ENCODE data around the gene TPK1. TPM values are rescaled to one million over a fixed set of nuclear protein-coding genes. Genes with fewer than 3 reads are reported as not detected.

The TPK1 gene
- polyA plus RNA-seq, 1 of the 3 experiments (the other 2 are of a cell fraction) = 3.3 TPM

DNA sequence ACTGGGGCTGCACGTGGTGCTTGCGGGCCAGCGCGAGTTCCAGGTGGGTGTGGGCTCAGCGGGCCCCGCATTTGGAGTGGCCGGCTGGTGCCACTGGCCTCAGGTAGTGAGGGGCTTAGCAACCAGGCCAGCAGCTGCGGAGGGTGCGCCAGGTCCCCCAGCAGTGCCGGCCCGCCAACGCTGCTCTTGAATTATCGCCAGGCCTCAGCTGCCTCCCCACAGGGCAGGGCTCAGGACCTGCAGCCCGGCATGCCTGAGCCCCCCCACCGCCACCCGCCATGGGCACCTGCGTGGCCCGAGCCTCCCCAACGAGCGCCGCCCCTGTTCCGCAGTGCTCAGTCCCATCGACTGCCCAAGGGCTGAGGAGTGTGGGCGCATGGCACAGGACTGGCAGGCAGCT, 185.4 kb downstream of the TPK1 start (continued):
- TF ChIP-seq IRF3 (IDR thresholded peaks at IDR 0.05; ENCODE audit: low read depth, low read length) (no peak), SMC3 (IDR thresholded peaks at IDR 0.05; ENCODE audit: low read depth, low read length) (no peak), FOSL2 (IDR thresholded peaks at IDR 0.05; ENCODE audit: borderline replicate concordance, low read depth) (no peak), RXRA (IDR thresholded peaks at IDR 0.05; ENCODE audit: borderline replicate concordance, low read depth) (no peak), YY1 (IDR thresholded peaks at IDR 0.05; ENCODE audit: low read depth) (no peak)
- TF ChIP-seq, protein P1, sequence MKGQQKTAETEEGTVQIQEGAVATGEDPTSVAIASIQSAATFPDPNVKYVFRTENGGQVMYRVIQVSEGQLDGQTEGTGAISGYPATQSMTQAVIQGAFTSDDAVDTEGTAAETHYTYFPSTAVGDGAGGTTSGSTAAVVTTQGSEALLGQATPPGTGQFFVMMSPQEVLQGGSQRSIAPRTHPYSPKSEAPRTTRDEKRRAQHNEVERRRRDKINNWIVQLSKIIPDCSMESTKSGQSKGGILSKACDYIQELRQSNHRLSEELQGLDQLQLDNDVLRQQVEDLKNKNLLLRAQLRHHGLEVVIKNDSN (IDR thresholded peaks at IDR 0.05; ENCODE audit: borderline replicate concordance, low read depth) = no peak

GRCh38 chr7:144649120-144649519, 186.7 kb downstream of the TPK1 start:
- H3K27ac ChIP-seq (ENCODE audit: low read depth in 2 of 2, low read length in 1 of 2) = no peak overlapping the region
- WGBS (ENCODE audit: low lambda C conversion rate) = 3% methylated on average over 2 of the region's 2 CpGs
- TF ChIP-seq TCF12 (IDR thresholded peaks at IDR 0.05) = no peak
- no peak for TF ChIP-seq SMC3 (IDR thresholded peaks at IDR 0.05; ENCODE audit: low read depth, low read length)
- no peak for TF ChIP-seq JUND (IDR thresholded peaks at IDR 0.05)
- no peak for TF ChIP-seq NFIC (IDR thresholded peaks at IDR 0.05; ENCODE audit: borderline replicate concordance)
- TF ChIP-seq EZH2phosphoT487 (IDR thresholded peaks at IDR 0.05; ENCODE audit: borderline replicate concordance, low read depth) = no peak
- TF ChIP-seq POLR2AphosphoS5 (IDR thresholded peaks at IDR 0.05; ENCODE audit: low read depth, low read length) = no peak
- TF ChIP-seq CHD2 (IDR thresholded peaks at IDR 0.05; ENCODE audit: low read length, partially characterized antibody) = no peak
- no peak for TF ChIP-seq GATA2 (CRISPR knock-in tag; IDR thresholded peaks at IDR 0.05)
- no peak for TF ChIP-seq RAD21 (IDR thresholded peaks at IDR 0.05; ENCODE audit: low read length)
- TF ChIP-seq, protein P2, sequence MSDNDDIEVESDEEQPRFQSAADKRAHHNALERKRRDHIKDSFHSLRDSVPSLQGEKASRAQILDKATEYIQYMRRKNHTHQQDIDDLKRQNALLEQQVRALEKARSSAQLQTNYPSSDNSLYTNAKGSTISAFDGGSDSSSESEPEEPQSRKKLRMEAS (IDR thresholded peaks at IDR 0.05; ENCODE audit: low read depth) = no peak
- no peak for TF ChIP-seq NRF1 (IDR thresholded peaks at IDR 0.05; ENCODE audit: low read depth, low read length)
- TF ChIP-seq FOXM1 (IDR thresholded peaks at IDR 0.05; ENCODE audit: low read depth) = no peak
- TF ChIP-seq, protein P3, sequence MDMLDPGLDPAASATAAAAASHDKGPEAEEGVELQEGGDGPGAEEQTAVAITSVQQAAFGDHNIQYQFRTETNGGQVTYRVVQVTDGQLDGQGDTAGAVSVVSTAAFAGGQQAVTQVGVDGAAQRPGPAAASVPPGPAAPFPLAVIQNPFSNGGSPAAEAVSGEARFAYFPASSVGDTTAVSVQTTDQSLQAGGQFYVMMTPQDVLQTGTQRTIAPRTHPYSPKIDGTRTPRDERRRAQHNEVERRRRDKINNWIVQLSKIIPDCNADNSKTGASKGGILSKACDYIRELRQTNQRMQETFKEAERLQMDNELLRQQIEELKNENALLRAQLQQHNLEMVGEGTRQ (IDR thresholded peaks at IDR 0.05; ENCODE audit: borderline replicate concordance, low read depth, low read length) = no peak
- no peak for TF ChIP-seq RCOR1 (IDR thresholded peaks at IDR 0.05; ENCODE audit: low read length)
- TF ChIP-seq, protein P4, sequence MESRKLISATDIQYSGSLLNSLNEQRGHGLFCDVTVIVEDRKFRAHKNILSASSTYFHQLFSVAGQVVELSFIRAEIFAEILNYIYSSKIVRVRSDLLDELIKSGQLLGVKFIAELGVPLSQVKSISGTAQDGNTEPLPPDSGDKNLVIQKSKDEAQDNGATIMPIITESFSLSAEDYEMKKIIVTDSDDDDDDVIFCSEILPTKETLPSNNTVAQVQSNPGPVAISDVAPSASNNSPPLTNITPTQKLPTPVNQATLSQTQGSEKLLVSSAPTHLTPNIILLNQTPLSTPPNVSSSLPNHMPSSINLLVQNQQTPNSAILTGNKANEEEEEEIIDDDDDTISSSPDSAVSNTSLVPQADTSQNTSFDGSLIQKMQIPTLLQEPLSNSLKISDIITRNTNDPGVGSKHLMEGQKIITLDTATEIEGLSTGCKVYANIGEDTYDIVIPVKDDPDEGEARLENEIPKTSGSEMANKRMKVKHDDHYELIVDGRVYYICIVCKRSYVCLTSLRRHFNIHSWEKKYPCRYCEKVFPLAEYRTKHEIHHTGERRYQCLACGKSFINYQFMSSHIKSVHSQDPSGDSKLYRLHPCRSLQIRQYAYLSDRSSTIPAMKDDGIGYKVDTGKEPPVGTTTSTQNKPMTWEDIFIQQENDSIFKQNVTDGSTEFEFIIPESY (IDR thresholded peaks at IDR 0.05; ENCODE audit: borderline replicate concordance, low read depth) = no peak
- TF ChIP-seq FOSL2 (IDR thresholded peaks at IDR 0.05; ENCODE audit: borderline replicate concordance, low read depth) = no peak
- no peaks in the 10 kb centered on the region for H3K27me3 ChIP-seq (ENCODE audit: insufficient read depth)
- H4K20me1 ChIP-seq (ENCODE audit: insufficient read depth) = no peaks in the 10 kb centered on the region
- H3K9me3 ChIP-seq = no peaks in the 10 kb centered on the region
- H3K4me1 ChIP-seq (ENCODE audit: control insufficient read depth in 1 of 2, insufficient read depth in 2 of 2, low read depth in 1 of 2, low read length in 1 of 2) = no peaks in the 10 kb centered on the region
- H2AFZ ChIP-seq (ENCODE audit: low read depth) = no peak overlapping the region
- POLR2A ChIA-PET = no interaction called here
- H3K9me2 ChIP-seq = no peaks in the 10 kb centered on the region
- no peak for DNase-seq
- H3K4me3 ChIP-seq (ENCODE audit: low read depth in 2 of 2, low read length in 1 of 2) = no peak overlapping the region
- CTCF ChIA-PET = no interaction called here
- H3K79me2 ChIP-seq (ENCODE audit: insufficient read depth) = no peaks in the 10 kb centered on the region
- H3F3A ChIP-seq (replicated peaks; ENCODE audit: insufficient read depth) = no peaks in the 10 kb centered on the region
- no peak overlapping the region for H3K9ac ChIP-seq
- H3K4me2 ChIP-seq = no peak overlapping the region
- H3K36me3 ChIP-seq (replicated peaks in 1 of 2; ENCODE audit: control insufficient read depth in 1 of 2, insufficient read depth in 2 of 2, low read length in 1 of 2) = no peaks in the 10 kb centered on the region
